ENCODE measurements around the gene PTPN3. TPM values are rescaled to one million over a fixed set of nuclear protein-coding genes. Genes with fewer than 3 reads are reported as not detected.

Gene PTPN3, protein sequence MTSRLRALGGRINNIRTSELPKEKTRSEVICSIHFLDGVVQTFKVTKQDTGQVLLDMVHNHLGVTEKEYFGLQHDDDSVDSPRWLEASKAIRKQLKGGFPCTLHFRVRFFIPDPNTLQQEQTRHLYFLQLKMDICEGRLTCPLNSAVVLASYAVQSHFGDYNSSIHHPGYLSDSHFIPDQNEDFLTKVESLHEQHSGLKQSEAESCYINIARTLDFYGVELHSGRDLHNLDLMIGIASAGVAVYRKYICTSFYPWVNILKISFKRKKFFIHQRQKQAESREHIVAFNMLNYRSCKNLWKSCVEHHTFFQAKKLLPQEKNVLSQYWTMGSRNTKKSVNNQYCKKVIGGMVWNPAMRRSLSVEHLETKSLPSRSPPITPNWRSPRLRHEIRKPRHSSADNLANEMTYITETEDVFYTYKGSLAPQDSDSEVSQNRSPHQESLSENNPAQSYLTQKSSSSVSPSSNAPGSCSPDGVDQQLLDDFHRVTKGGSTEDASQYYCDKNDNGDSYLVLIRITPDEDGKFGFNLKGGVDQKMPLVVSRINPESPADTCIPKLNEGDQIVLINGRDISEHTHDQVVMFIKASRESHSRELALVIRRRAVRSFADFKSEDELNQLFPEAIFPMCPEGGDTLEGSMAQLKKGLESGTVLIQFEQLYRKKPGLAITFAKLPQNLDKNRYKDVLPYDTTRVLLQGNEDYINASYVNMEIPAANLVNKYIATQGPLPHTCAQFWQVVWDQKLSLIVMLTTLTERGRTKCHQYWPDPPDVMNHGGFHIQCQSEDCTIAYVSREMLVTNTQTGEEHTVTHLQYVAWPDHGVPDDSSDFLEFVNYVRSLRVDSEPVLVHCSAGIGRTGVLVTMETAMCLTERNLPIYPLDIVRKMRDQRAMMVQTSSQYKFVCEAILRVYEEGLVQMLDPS
- total RNA-seq = 11.4 and 19.0 TPM in 2 replicates

DNA sequence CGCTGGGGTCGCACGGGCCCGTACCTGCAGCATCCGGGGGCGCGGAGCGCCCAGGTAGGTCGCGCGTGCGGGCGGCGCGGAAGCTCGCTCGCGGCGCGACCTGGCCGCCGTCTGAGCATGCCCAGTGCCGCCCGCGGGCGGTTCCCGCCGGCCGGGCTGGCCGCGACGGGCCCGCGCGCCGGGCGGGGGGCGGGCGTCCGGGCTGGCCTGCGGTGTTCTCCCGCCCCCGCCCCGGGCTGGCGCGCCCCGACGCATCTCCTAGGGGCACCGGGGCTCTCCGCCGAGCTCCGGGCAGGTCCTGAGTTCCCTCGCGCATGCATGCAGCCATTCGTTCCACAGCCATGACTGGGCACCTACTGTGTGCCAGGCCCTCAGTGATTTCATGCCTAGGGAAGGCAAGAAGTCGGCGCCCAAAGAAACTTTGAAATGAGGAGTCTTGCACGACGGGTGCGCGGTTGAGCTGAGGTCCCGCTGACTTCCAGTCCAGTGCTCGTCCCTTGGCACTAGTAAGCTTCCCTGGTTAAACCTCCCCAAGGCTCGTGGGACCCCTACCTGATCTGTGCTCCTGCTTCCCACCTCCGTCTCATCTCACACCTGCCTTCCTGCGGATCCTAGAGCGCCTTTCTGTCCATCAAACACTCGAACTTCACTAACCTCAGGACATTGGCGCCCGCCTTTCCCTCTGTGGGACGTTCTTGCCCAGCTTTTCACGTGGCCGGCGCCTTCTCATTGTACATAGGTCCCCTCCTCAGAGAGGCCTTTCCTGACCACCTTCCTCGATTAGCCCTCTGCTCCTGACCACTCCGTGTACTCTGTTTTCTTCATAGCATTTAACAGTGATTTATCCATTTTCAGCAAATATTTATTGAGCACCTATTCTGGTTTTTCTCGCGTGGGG, at the start of gene PTPN3:
Gene PTPN3, minus strand, starts transcription at position 113 of the 898 bp plus-strand sequence. CDS start 34,873 bp downstream, outside the sequence.

Other genes starting within 250 kb of the PTPN3 start
- gene EPB41L4B, start 177.2 kb downstream of the PTPN3 start, total RNA-seq = 0.49 and 0.76 TPM in 2 replicates

Data from mesangial cell (primary cell).